Activated naive CD4-positive, alpha-beta T cell treated with anti-CD3 and anti-CD28 coated beads, Interleukin-2, amount 10 ng/mL, durations not matched to agents 7 days and 5 days (primary cell): Measurements from ENCODE around the gene RAP2C.
A peak's percentile ranks its signal among the peaks of the same experiment; 100 is the strongest.

ENCODE experiments used
- CTCF ChIA-PET: fragments of 350-600 bp; sonication (Branson Sonifier 250); formaldehyde crosslinking; loops from one replicate; lab custom pipeline; 2021; ENCODE audit warnings: antibody characterized with exemption; lab: Charles Lee
- DNase-seq: peaks from one replicate; pipeline ENCODE4 v3.0.0-alpha.2; 2020
- H3K27ac Mint-ChIP-seq: one replicate; pipeline ENCODE4 v1.8.0; 2021; ENCODE audit warnings: mild to moderate bottlenecking, moderate library complexity, mixed read lengths
- H3K27me3 Mint-ChIP-seq: one replicate; pipeline ENCODE4 v1.8.0; 2021; ENCODE audit warnings: mild to moderate bottlenecking, mixed read lengths
- H3K36me3 Mint-ChIP-seq: one replicate; pipeline ENCODE4 v1.8.0; 2021; ENCODE audit warnings: mixed read lengths
- H3K4me1 Mint-ChIP-seq: one replicate; pipeline ENCODE4 v1.8.0; 2021; ENCODE audit warnings: mixed read lengths
- H3K4me3 Mint-ChIP-seq: one replicate; pipeline ENCODE4 v1.8.0; 2021; ENCODE audit warnings: mild to moderate bottlenecking, moderate library complexity, mixed read lengths
- H3K9me3 Mint-ChIP-seq: one replicate; pipeline ENCODE4 v1.8.0; 2021; ENCODE audit warnings: mixed read lengths

RAP2C gene

GRCh38 chrX:132219343-132219768 is at the start of gene RAP2C:
Gene RAP2C (minus strand): TSS chrX:132219447. CDS start chrX:132217268, 2,179 bp downstream.
- peak; percentile 70 for DNase-seq
- peak within 1 kb of the TSS; percentile 76 for H3K4me3 Mint-ChIP-seq
- H3K9me3 Mint-ChIP-seq, result no peaks in the 10 kb centered on the region
- peaks cover 24% of the 10 kb centered on the region for H3K4me1 Mint-ChIP-seq
- H3K36me3 Mint-ChIP-seq, result peaks cover 5% of the 10 kb centered on the region
- CTCF ChIA-PET, result interaction anchor here (0.6 to 3.8 kb wide), 11 partner anchors 11 to 412 kb away, joined by 3 to 41 read pairs (median 4); no protein-coding TSS in a partner anchor
- no peaks in the 10 kb centered on the region for H3K27me3 Mint-ChIP-seq
- H3K27ac Mint-ChIP-seq, result peak within 1 kb of the TSS; percentile 92

GRCh38 chrX:132267392-132267791 is 48.1 kb upstream of the RAP2C start:
- DNase-seq, result no peak
- no peaks in the 10 kb centered on the region for H3K4me1 Mint-ChIP-seq
- no peaks in the 10 kb centered on the region for H3K36me3 Mint-ChIP-seq
- H3K27me3 Mint-ChIP-seq, result no peaks in the 10 kb centered on the region
- CTCF ChIA-PET, result no interaction called here
- H3K4me3 Mint-ChIP-seq, result no peak overlapping the region
- H3K9me3 Mint-ChIP-seq, result no peaks in the 10 kb centered on the region
- no peak overlapping the region for H3K27ac Mint-ChIP-seq

- Mint-ChIP-seq H3K9me3 (no peaks in the 10 kb centered on the region), H3K4me3 (no peak overlapping the region), H3K36me3 (no peaks in the 10 kb centered on the region), H3K27me3 (no peaks in the 10 kb centered on the region), H3K27ac (no peak overlapping the region), H3K4me1 (no peaks in the 10 kb centered on the region)
- DNase-seq, result no peak
- CTCF ChIA-PET, result no interaction called here
Observed at GRCh38 chrX:132266583-132267355, 47.5 kb upstream of the RAP2C start.

- no peak overlapping the region for H3K27ac Mint-ChIP-seq
- CTCF ChIA-PET, result no interaction called here
- H3K36me3 Mint-ChIP-seq, result no peaks in the 10 kb centered on the region
- no peaks in the 10 kb centered on the region for H3K27me3 Mint-ChIP-seq
- no peaks in the 10 kb centered on the region for H3K4me1 Mint-ChIP-seq
- H3K9me3 Mint-ChIP-seq, result no peaks in the 10 kb centered on the region
- H3K4me3 Mint-ChIP-seq, result no peak overlapping the region
- no peak for DNase-seq
Observed at GRCh38 chrX:132263127-132263526, 43.9 kb upstream of the RAP2C start.

- H3K9me3 Mint-ChIP-seq, result no peaks in the 10 kb centered on the region
- no peak overlapping the region for H3K4me3 Mint-ChIP-seq
- CTCF ChIA-PET, result no interaction called here
- no peaks in the 10 kb centered on the region for H3K4me1 Mint-ChIP-seq
- no peaks in the 10 kb centered on the region for H3K36me3 Mint-ChIP-seq
- no peak overlapping the region for H3K27ac Mint-ChIP-seq
- no peaks in the 10 kb centered on the region for H3K27me3 Mint-ChIP-seq
- no peak for DNase-seq
Observed at GRCh38 chrX:132258509-132258908, 39.3 kb upstream of the RAP2C start.

GRCh38 chrX:132257116-132257515 is 37.9 kb upstream of the RAP2C start:
- CTCF ChIA-PET, result no interaction called here
- Mint-ChIP-seq H3K4me3 (no peak overlapping the region), H3K4me1 (no peaks in the 10 kb centered on the region), H3K27ac (no peak overlapping the region), H3K36me3 (no peaks in the 10 kb centered on the region), H3K9me3 (no peaks in the 10 kb centered on the region), H3K27me3 (no peaks in the 10 kb centered on the region)
- DNase-seq, result no peak

GRCh38 chrX:132236121-132236520 is 16.9 kb upstream of the RAP2C start:
- Mint-ChIP-seq H3K27me3 (no peaks in the 10 kb centered on the region), H3K4me3 (no peak overlapping the region), H3K36me3 (no peaks in the 10 kb centered on the region), H3K4me1 (no peaks in the 10 kb centered on the region), H3K27ac (no peak overlapping the region), H3K9me3 (no peaks in the 10 kb centered on the region)
- CTCF ChIA-PET, result no interaction called here
- no peak for DNase-seq

GRCh38 chrX:132235488-132235887 is 16.2 kb upstream of the RAP2C start:
- no peaks in the 10 kb centered on the region for H3K36me3 Mint-ChIP-seq
- no peaks in the 10 kb centered on the region for H3K4me1 Mint-ChIP-seq
- H3K9me3 Mint-ChIP-seq, result no peaks in the 10 kb centered on the region
- no peak overlapping the region for H3K27ac Mint-ChIP-seq
- CTCF ChIA-PET, result no interaction called here
- H3K4me3 Mint-ChIP-seq, result no peak overlapping the region
- DNase-seq, result no peak
- no peaks in the 10 kb centered on the region for H3K27me3 Mint-ChIP-seq

- no peak for DNase-seq
- Mint-ChIP-seq H3K4me1 (peaks cover 4% of the 10 kb centered on the region), H3K9me3 (no peaks in the 10 kb centered on the region), H3K27ac (no peak overlapping the region), H3K36me3 (no peaks in the 10 kb centered on the region), H3K4me3 (no peak overlapping the region), H3K27me3 (no peaks in the 10 kb centered on the region)
- CTCF ChIA-PET, result no interaction called here
Observed at GRCh38 chrX:132231587-132231986, 12.3 kb upstream of the RAP2C start.

- Mint-ChIP-seq H3K27ac (no peak overlapping the region), H3K4me1 (peaks cover 4% of the 10 kb centered on the region), H3K9me3 (no peaks in the 10 kb centered on the region), H3K4me3 (no peak overlapping the region), H3K27me3 (no peaks in the 10 kb centered on the region), H3K36me3 (no peaks in the 10 kb centered on the region)
- CTCF ChIA-PET, result interaction anchor here (1.1 to 1.6 kb wide), 3 partner anchors 384 to 402 kb away, joined by 3 to 13 read pairs (median 3); no protein-coding TSS in a partner anchor
- no peak for DNase-seq
Observed at GRCh38 chrX:132227383-132228112, 8.3 kb upstream of the RAP2C start.

- H3K36me3 Mint-ChIP-seq, result no peaks in the 10 kb centered on the region
- no peak overlapping the region for H3K27ac Mint-ChIP-seq
- no peaks in the 10 kb centered on the region for H3K9me3 Mint-ChIP-seq
- DNase-seq, result no peak
- H3K4me3 Mint-ChIP-seq, result no peak overlapping the region
- CTCF ChIA-PET, result interaction anchor here (0.6 to 1.6 kb wide), 7 partner anchors 13 to 405 kb away, joined by 3 to 13 read pairs (median 3); no protein-coding TSS in a partner anchor
- peaks cover 4% of the 10 kb centered on the region for H3K4me1 Mint-ChIP-seq
- no peaks in the 10 kb centered on the region for H3K27me3 Mint-ChIP-seq
Observed at GRCh38 chrX:132226169-132226568, 6.9 kb upstream of the RAP2C start.

GRCh38 chrX:132218100-132218812 is 991 bp downstream of the RAP2C start:
- Mint-ChIP-seq H3K4me3 (peak overlapping the region; percentile 76), H3K27ac (peak overlapping the region; percentile 92), H3K4me1 (peaks cover 30% of the 10 kb centered on the region), H3K27me3 (no peaks in the 10 kb centered on the region), H3K9me3 (no peaks in the 10 kb centered on the region), H3K36me3 (peaks cover 9% of the 10 kb centered on the region)
- DNase-seq, result peak; percentile 85
- CTCF ChIA-PET, result interaction anchor here (0.8 to 3.8 kb wide), 4 partner anchors 10 to 377 kb away, joined by 3 to 41 read pairs (median 11); no protein-coding TSS in a partner anchor

- CTCF ChIA-PET, result no interaction called here
- H3K27me3 Mint-ChIP-seq, result no peaks in the 10 kb centered on the region
- DNase-seq, result peak; percentile 83
- peak overlapping the region; percentile 89 for H3K4me3 Mint-ChIP-seq
- H3K4me1 Mint-ChIP-seq, result peaks cover 37% of the 10 kb centered on the region
- peaks cover 16% of the 10 kb centered on the region for H3K36me3 Mint-ChIP-seq
- peak overlapping the region; percentile 96 for H3K27ac Mint-ChIP-seq
- H3K9me3 Mint-ChIP-seq, result no peaks in the 10 kb centered on the region
Observed at GRCh38 chrX:132217203-132218073, 1.8 kb downstream of the RAP2C start.
